Skeletal muscle tissue (tissue), 4 donors: ENCODE measurements around the gene CARMIL3. TPM values are rescaled to one million over a fixed set of nuclear protein-coding genes. Genes with fewer than 3 reads are reported as not detected.

Source experiments
- H3K27ac ChIP-seq: one replicate; pipeline ENCODE4 v1.7.0; 2013; ENCODE audit warnings: mild to moderate bottlenecking, low read depth, low read length, inconsistent platforms
- H3K27me3 ChIP-seq, 3 donors: one replicate each; pipeline ENCODE4 v1.7.0; 2013; ENCODE audit warnings: low read length in 3 of 3; ENCODE audit not compliant: control insufficient read depth in 3 of 3, insufficient read depth in 3 of 3
- H3K36me3 ChIP-seq, 3 donors: one replicate each; pipeline ENCODE4 v1.7.0; 2013; ENCODE audit warnings: low read length in 3 of 3; ENCODE audit not compliant: control insufficient read depth in 3 of 3, insufficient read depth in 3 of 3
- H3K4me1 ChIP-seq, 3 donors: one replicate each; pipeline ENCODE4 v1.7.0; 2013; ENCODE audit warnings: low read length in 3 of 3, mild to moderate bottlenecking in 3 of 3; ENCODE audit not compliant: control insufficient read depth in 3 of 3, insufficient read depth in 3 of 3
- H3K4me3 ChIP-seq, 3 donors: one replicate each; pipeline ENCODE4 v1.7.0; 2013; ENCODE audit warnings: low read length in 3 of 3
- H3K9ac ChIP-seq, 3 donors: one replicate each; pipeline ENCODE4 v1.7.0; 2013; ENCODE audit warnings: low read length in 3 of 3, mild to moderate bottlenecking in 3 of 3, moderate library complexity in 2 of 3, low read depth in 1 of 3
- H3K9me3 ChIP-seq, 3 donors: one replicate each; pipeline ENCODE4 v1.7.0; 2013; ENCODE audit warnings: low read length in 3 of 3; ENCODE audit not compliant: control insufficient read depth in 3 of 3
- total RNA-seq: library from RNA; depleted of rRNA; stranded (reverse); fragments of >200 nt; gene quantifications from one replicate; pipeline ENCODE4 v1.2.3, GENCODE V29; 2014
- donor health status: Osteomylitis.

Gene CARMIL3
- total RNA-seq, 1 donor from 2014 or later: under 0.01 TPM

- no peaks in the 10 kb centered on the region for H3K9me3 ChIP-seq
- H3K36me3 ChIP-seq: no peaks in the 10 kb centered on the region
- no peak overlapping the region for H3K4me3 ChIP-seq
- no peak overlapping the region for H3K27ac ChIP-seq
- H3K27me3 ChIP-seq: no peaks in the 10 kb centered on the region
- peaks cover 0 to 3% (median 0%) of the 10 kb centered on the region in 3 donors for H3K4me1 ChIP-seq
- H3K9ac ChIP-seq: no peak overlapping the region
These were observed 10.6 kb downstream of the CARMIL3 start for GRCh38 chr14:24062216-24062980.

GRCh38 chr14:24063263-24063836 lies 11.5 kb downstream of the CARMIL3 start:
- Histone ChIP-seq H3K36me3 (no peaks in the 10 kb centered on the region), H3K4me3 (no peak overlapping the region), H3K4me1 (peaks cover 0 to 3% (median 0%) of the 10 kb centered on the region in 3 donors), H3K27me3 (no peaks in the 10 kb centered on the region), H3K9me3 (no peaks in the 10 kb centered on the region), H3K9ac (no peak overlapping the region), H3K27ac (no peak overlapping the region)

- no peaks in the 10 kb centered on the region for H3K27me3 ChIP-seq
These were observed 12.4 kb downstream of the CARMIL3 start for GRCh38 chr14:24064091-24064795.

GRCh38 chr14:24064856-24065255 lies 13.0 kb downstream of the CARMIL3 start:
- Histone ChIP-seq H3K4me1 (no peaks in the 10 kb centered on the region), H3K9ac (no peak overlapping the region), H3K36me3 (no peaks in the 10 kb centered on the region), H3K27ac (no peak overlapping the region), H3K27me3 (peaks cover 0 to 5% (median 0%) of the 10 kb centered on the region in 3 donors), H3K4me3 (no peak overlapping the region), H3K9me3 (no peaks in the 10 kb centered on the region)

More at GRCh38 chr14:24064091-24064795, 12.4 kb downstream of the CARMIL3 start:
- no peak overlapping the region for H3K4me3 ChIP-seq
- no peaks in the 10 kb centered on the region for H3K9me3 ChIP-seq
- H3K4me1 ChIP-seq: no peaks in the 10 kb centered on the region
- H3K27ac ChIP-seq: no peak overlapping the region
- no peak overlapping the region for H3K9ac ChIP-seq
- no peaks in the 10 kb centered on the region for H3K36me3 ChIP-seq

GRCh38 chr14:24065408-24065807 lies 13.6 kb downstream of the CARMIL3 start:
- Histone ChIP-seq H3K27ac (no peak overlapping the region), H3K9ac (no peak overlapping the region), H3K4me1 (no peaks in the 10 kb centered on the region), H3K27me3 (peaks cover 0 to 10% (median 0%) of the 10 kb centered on the region in 3 donors), H3K36me3 (no peaks in the 10 kb centered on the region), H3K9me3 (no peaks in the 10 kb centered on the region), H3K4me3 (no peak overlapping the region)

- Histone ChIP-seq H3K9ac (no peak overlapping the region), H3K4me3 (no peak overlapping the region), H3K36me3 (no peaks in the 10 kb centered on the region), H3K27me3 (peaks cover 0 to 10% (median 0%) of the 10 kb centered on the region in 3 donors), H3K27ac (no peak overlapping the region), H3K9me3 (no peaks in the 10 kb centered on the region), H3K4me1 (peaks cover 0 to 1% (median under 1%) of the 10 kb centered on the region in 3 donors)
These were observed 14.8 kb downstream of the CARMIL3 start for GRCh38 chr14:24066496-24067132.

GRCh38 chr14:24067133-24068082 lies 15.6 kb downstream of the CARMIL3 start:
- no peaks in the 10 kb centered on the region for H3K9me3 ChIP-seq
- peaks cover 0 to 6% (median 3%) of the 10 kb centered on the region in 3 donors for H3K4me1 ChIP-seq
- no peak overlapping the region for H3K27ac ChIP-seq
- no peak overlapping the region for H3K9ac ChIP-seq
- peaks cover 6 to 18% (median 7%) of the 10 kb centered on the region in 3 donors for H3K27me3 ChIP-seq
- H3K36me3 ChIP-seq: no peaks in the 10 kb centered on the region
- H3K4me3 ChIP-seq: no peak overlapping the region

GRCh38 chr14:24068711-24069410 lies 17.1 kb downstream of the CARMIL3 start:
- Histone ChIP-seq H3K9ac (no peak overlapping the region), H3K36me3 (no peaks in the 10 kb centered on the region), H3K4me1 (peaks cover 0 to 6% (median 3%) of the 10 kb centered on the region in 3 donors)

GRCh38 chr14:24069411-24069735 lies 17.6 kb downstream of the CARMIL3 start:
- Histone ChIP-seq H3K27me3 (peaks cover 16 to 34% (median 27%) of the 10 kb centered on the region in 3 donors), H3K4me3 (no peak overlapping the region), H3K36me3 (no peaks in the 10 kb centered on the region), H3K4me1 (peaks cover 0 to 6% (median 3%) of the 10 kb centered on the region in 3 donors), H3K9ac (no peak overlapping the region), H3K27ac (no peak overlapping the region), H3K9me3 (no peaks in the 10 kb centered on the region)

More at GRCh38 chr14:24068711-24069410, 17.1 kb downstream of the CARMIL3 start:
- Histone ChIP-seq H3K4me3 (no peak overlapping the region), H3K27me3 (peaks cover 13 to 31% (median 22%) of the 10 kb centered on the region in 3 donors), H3K9me3 (no peaks in the 10 kb centered on the region), H3K27ac (no peak overlapping the region)
